Fibroblast of lung (primary cell): ENCODE data around the gene CCDC82.

Experiments used
- EZH2 ChIP-seq: IDR thresholded peaks from 2 replicates; pipeline ENCODE4 v1.5.1; 2012; ENCODE audit warnings: low read length, control low read depth, mild to moderate bottlenecking; ENCODE audit errors: missing control alignments
- TF ChIP-seq, protein P1 (sequence below), 2 donors: IDR thresholded peaks in 1 of 2; conservative IDR thresholded peaks in 1 of 2; 1 replicate in 1 of 2; 2 replicates in 1 of 2; pipeline ENCODE4 v1.5.1; 2011 to 2012; ENCODE audit warnings: low read length in 2 of 2, control low read depth in 1 of 2, inconsistent platforms in 1 of 2, low read depth in 1 of 2, mild to moderate bottlenecking in 1 of 2

DNA sequence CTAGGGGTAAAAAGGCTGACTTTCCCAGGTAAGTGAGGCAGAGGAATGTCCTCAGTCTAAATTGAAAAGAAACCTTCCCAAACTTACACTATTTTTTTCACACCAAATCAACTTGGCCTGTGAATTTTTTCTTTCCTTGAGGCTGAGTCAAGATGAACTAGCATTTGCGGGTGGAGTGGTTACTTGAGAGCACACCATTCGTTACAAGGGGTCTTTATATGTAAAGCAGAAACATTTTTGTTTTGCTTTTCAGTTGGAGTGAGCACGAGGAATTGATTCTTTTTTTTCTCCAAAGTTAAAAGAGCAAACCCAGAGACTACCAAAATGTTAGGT lies 83.1 kb downstream of the CCDC82 start:
- TF ChIP-seq, protein P1, sequence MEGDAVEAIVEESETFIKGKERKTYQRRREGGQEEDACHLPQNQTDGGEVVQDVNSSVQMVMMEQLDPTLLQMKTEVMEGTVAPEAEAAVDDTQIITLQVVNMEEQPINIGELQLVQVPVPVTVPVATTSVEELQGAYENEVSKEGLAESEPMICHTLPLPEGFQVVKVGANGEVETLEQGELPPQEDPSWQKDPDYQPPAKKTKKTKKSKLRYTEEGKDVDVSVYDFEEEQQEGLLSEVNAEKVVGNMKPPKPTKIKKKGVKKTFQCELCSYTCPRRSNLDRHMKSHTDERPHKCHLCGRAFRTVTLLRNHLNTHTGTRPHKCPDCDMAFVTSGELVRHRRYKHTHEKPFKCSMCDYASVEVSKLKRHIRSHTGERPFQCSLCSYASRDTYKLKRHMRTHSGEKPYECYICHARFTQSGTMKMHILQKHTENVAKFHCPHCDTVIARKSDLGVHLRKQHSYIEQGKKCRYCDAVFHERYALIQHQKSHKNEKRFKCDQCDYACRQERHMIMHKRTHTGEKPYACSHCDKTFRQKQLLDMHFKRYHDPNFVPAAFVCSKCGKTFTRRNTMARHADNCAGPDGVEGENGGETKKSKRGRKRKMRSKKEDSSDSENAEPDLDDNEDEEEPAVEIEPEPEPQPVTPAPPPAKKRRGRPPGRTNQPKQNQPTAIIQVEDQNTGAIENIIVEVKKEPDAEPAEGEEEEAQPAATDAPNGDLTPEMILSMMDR (conservative IDR thresholded peaks at IDR 0.05 in 1 of 2, IDR thresholded peaks at IDR 0.05 in 1 of 2; ENCODE audit: low read depth in 1 of 2, low read length in 2 of 2): no peak
- TF ChIP-seq EZH2: no peak
